PC-9 (cell line): ENCODE data around the gene BCO2. TPM values are rescaled to one million over a fixed set of nuclear protein-coding genes. Genes with fewer than 3 reads are reported as not detected.

Source experiments
- BruUV-seq: library from RNA; stranded (reverse); fragments of 400-500 nt; replicated peaks from 2 replicates; lab custom pipeline; 2021; lab: Mats Ljungman, UMichigan
- CTCF ChIA-PET: fragments of 300-600 bp; sonication (Branson Sonifier 250); formaldehyde crosslinking; loops from one replicate; lab custom pipeline; 2022; ENCODE audit warnings: antibody characterized with exemption; lab: Charles Lee
- POLR2A ChIA-PET: fragments of 300-600 bp; sonication (Branson Sonifier 250); formaldehyde crosslinking; loops from one replicate; lab custom pipeline; 2022; ENCODE audit warnings: antibody characterized with exemption; ENCODE audit not compliant: unreplicated experiment; lab: Charles Lee
- DNase-seq, 2 experiments: peaks; one replicate each; pipeline versions ENCODE4 v3.0.0 to v3.0.0-alpha.2; 2015 to 2022; ENCODE audit warnings: mixed read lengths in 1 of 2
- H2AFZ ChIP-seq: fragments of 200-600 bp; sonication (generic); 2 replicates; pipeline ENCODE4 v1.8.1; 2017; ENCODE audit warnings: antibody characterized with exemption
- H3F3A ChIP-seq: fragments of 200-600 bp; sonication (generic); 2 replicates; pipeline ENCODE4 v1.8.1; 2017; ENCODE audit warnings: antibody characterized with exemption, mild to moderate bottlenecking, low read depth; ENCODE audit not compliant: insufficient read depth
- H3K27ac ChIP-seq: fragments of 200-600 bp; sonication (generic); 2 replicates; pipeline ENCODE4 v1.6.1; 2016; ENCODE audit warnings: mixed run types
- H3K27me3 ChIP-seq: fragments of 200-600 bp; sonication (generic); 2 replicates; pipeline ENCODE4 v1.6.1; 2016; ENCODE audit warnings: low read depth, mixed run types; ENCODE audit not compliant: insufficient read depth
- H3K36me3 ChIP-seq: fragments of 200-600 bp; sonication (generic); 2 replicates; pipeline ENCODE4 v1.6.1; 2016; ENCODE audit warnings: low read depth, mixed run types
- H3K4me1 ChIP-seq: fragments of 200-600 bp; sonication (generic); replicated peaks from 2 replicates; pipeline ENCODE4 v1.6.1; 2016; ENCODE audit warnings: mixed run types; ENCODE audit not compliant: insufficient read depth
- H3K4me2 ChIP-seq: fragments of 200-600 bp; sonication (generic); 2 replicates; pipeline ENCODE4 v1.6.1; 2017; ENCODE audit warnings: mixed run types
- H3K4me3 ChIP-seq: fragments of 200-600 bp; sonication (generic); 2 replicates; pipeline ENCODE4 v1.6.1; 2016; ENCODE audit warnings: mixed run types
- H3K79me2 ChIP-seq: fragments of 200-600 bp; sonication (generic); 2 replicates; pipeline ENCODE4 v1.6.1; 2017; ENCODE audit warnings: low read depth, mixed run types
- H3K9me2 ChIP-seq: fragments of 200-600 bp; sonication (generic); 2 replicates; pipeline ENCODE4 v1.8.1; 2017; ENCODE audit warnings: mild to moderate bottlenecking; ENCODE audit not compliant: insufficient read depth
- H3K9me3 ChIP-seq: fragments of 200-600 bp; sonication (generic); 2 replicates; pipeline ENCODE4 v1.8.1; 2016; ENCODE audit warnings: low read depth; ENCODE audit not compliant: insufficient read depth
- H4K20me1 ChIP-seq: fragments of 200-600 bp; sonication (generic); 2 replicates; pipeline ENCODE4 v1.8.1; 2017; ENCODE audit not compliant: insufficient read depth
- CTCF ChIP-seq: fragments of 200-600 bp; sonication (generic); conservative IDR thresholded peaks from 2 replicates; pipeline ENCODE4 v1.6.1; 2017; ENCODE audit warnings: mixed run types, antibody characterized with exemption, mild to moderate bottlenecking, moderate library complexity
- EZH2 ChIP-seq: fragments of 200-600 bp; sonication (generic); IDR thresholded peaks from 2 replicates; pipeline ENCODE4 v1.8.0; 2017; ENCODE audit warnings: antibody characterized with exemption, low read depth
- intact Hi-C: fragments of 100-400 bp; cut with micrococcal nuclease; formaldehyde crosslinking; loops from one replicate; pipeline ENCODE4 v1.10.0; 2022; ENCODE audit not compliant: unreplicated experiment
- total RNA-seq: library from RNA; stranded (reverse); gene quantifications from 2 replicates; pipeline ENCODE4 v1.2.3, GENCODE V29; 2021

BCO2 gene
- total RNA-seq, 1 experiment from 2014 or later = 3.0 TPM

DNA sequence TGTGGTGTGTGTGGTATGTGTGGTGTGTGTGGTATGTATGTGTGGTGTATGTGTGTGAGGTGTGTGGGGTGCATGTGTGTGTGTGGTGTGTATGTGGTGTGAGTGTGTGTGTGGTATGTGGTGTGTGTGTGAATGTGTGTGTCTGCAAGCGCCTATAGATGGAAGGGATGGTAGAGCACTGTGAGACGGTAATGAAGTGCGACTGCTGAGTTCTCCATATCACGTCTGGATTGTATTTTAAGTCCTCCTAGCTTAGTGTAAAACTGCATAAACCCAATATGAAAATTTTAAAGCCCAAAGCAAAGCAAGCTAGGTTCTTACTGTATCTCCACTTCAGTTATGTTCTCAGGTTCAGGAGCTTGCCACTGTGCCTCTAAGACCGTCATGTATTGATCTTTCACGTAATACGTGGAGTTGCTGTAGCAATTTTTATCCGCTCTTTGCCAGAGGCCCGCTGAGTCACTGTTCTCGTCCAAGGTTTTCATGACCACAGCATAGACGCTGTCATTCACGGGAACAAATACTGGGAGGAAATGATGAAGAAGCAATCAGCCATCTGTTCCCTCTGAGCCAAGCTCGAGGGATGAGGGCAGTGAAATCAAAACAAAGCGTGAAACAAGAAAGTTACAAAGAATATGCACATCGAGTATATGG, 79.9 kb downstream of the BCO2 start:
- no peaks in the 10 kb centered on the region for H3K9me2 ChIP-seq
- peak overlapping the region; percentile 3; the same call in 1 of the 2 replicates for H3K4me2 ChIP-seq
- no peak overlapping the region for H3K27ac ChIP-seq
- no peak for DNase-seq
- H3K4me1 ChIP-seq = no peaks in the 10 kb centered on the region
- no peak for TF ChIP-seq EZH2
- TF ChIP-seq CTCF = no peak
- no peaks in the 10 kb centered on the region for H3K36me3 ChIP-seq
- CTCF ChIA-PET = no interaction called here
- no peaks in the 10 kb centered on the region for H4K20me1 ChIP-seq
- BruUV-seq = no TSS peak
- no peak overlapping the region for H3K4me3 ChIP-seq
- no peaks in the 10 kb centered on the region for H3K79me2 ChIP-seq
- no peak overlapping the region; the same call in 1 of the 2 replicates for H2AFZ ChIP-seq
- H3K9me3 ChIP-seq = no peaks in the 10 kb centered on the region
- H3K27me3 ChIP-seq = no peaks in the 10 kb centered on the region
- POLR2A ChIA-PET = no interaction called here
- H3F3A ChIP-seq = no peaks in the 10 kb centered on the region; the same call in 1 of the 2 replicates
- intact Hi-C loops = no loop called here

DNA sequence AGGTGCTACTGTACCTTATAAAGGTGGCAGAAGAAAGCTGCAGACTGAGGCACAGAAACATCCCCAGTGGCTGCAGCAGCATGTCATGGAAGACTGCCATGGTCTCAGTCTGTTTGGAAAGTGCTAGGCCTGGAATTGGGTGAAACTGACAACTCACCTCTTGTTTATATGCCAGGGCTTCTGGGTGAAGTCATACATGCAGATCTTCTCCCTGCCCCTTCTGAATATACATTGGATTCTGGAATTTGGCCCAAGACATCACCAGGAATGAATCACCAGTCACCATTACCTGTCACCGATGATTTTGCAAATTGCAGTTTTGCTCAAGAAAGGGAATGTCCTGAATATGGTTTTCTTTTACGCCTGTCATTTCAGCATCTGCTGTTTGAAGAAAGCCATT, 85.2 kb downstream of the BCO2 start, which contains the start of gene PLET1:
TSS of gene PLET1 (minus strand) at position 371 of the 400 bp plus-strand sequence. CDS start at position 100, 271 bp downstream.
- DNase-seq = peak in 1 of 2 experiments; percentile 37
- POLR2A ChIA-PET = no interaction called here

More for the DNA sequence above, 85.2 kb downstream of the BCO2 start, which contains the start of gene PLET1:
- Histone ChIP-seq H3K79me2 (no peaks in the 10 kb centered on the region), H3K27ac (no peak within 1 kb of the TSS), H3F3A (no peaks in the 10 kb centered on the region), H2AFZ (no peak within 1 kb of the TSS), H3K9me3 (0 out of 2 replicates have a peak, but pooled peaks cover 3% of the 10 kb centered on the region), H4K20me1 (no peaks in the 10 kb centered on the region), H3K27me3 (no peaks in the 10 kb centered on the region), H3K4me1 (no peaks in the 10 kb centered on the region), H3K9me2 (no peaks in the 10 kb centered on the region), H3K4me2 (no peak within 1 kb of the TSS), H3K4me3 (no peak within 1 kb of the TSS), H3K36me3 (no peaks in the 10 kb centered on the region)
- intact Hi-C loops = no loop called here
- BruUV-seq = no TSS peak
- TF ChIP-seq EZH2 (no peak), CTCF (no peak)
- CTCF ChIA-PET = no interaction called here
